Keratinocyte (primary cell): Measurements from ENCODE around the gene CFAP61. TPM values are rescaled to one million over a fixed set of nuclear protein-coding genes. Genes with fewer than 3 reads are reported as not detected.

ENCODE experiments used
- DNase-seq: peaks from one replicate; pipeline ENCODE4 v3.0.0-alpha.2; 2011; ENCODE audit warnings: low read depth, missing footprints, low spot score
- FAIRE-seq: peaks from 2 replicates; lab custom pipeline; 2011; peaks lifted over from hg19 to GRCh38; lab: Jason Lieb, UNC
- H2AFZ ChIP-seq: 2 replicates; pipeline ENCODE4 v1.6.0; 2012; ENCODE audit warnings: low read length, control low read depth, inconsistent platforms; ENCODE audit not compliant: control insufficient read depth
- H3K27ac ChIP-seq: 2 replicates; pipeline ENCODE4 v1.5.1; 2011; ENCODE audit warnings: low read length; ENCODE audit not compliant: control insufficient read depth, insufficient read depth
- H3K27me3 ChIP-seq: 3 replicates; pipeline ENCODE4 v1.6.0; 2011; ENCODE audit warnings: low read length; ENCODE audit not compliant: control insufficient read depth, insufficient read depth; ENCODE audit errors: extremely low read depth
- H3K36me3 ChIP-seq, 2 experiments: 2 replicates in 1 of 2; 3 replicates in 1 of 2; pipeline ENCODE4 v1.5.1; 2011; ENCODE audit warnings: low read length in 2 of 2, mild to moderate bottlenecking in 1 of 2; ENCODE audit not compliant: control insufficient read depth in 2 of 2, insufficient read depth in 2 of 2; ENCODE audit errors: extremely low read depth in 1 of 2
- H3K4me1 ChIP-seq: 3 replicates; pipeline ENCODE4 v1.5.1; 2011; ENCODE audit warnings: low read length; ENCODE audit not compliant: control insufficient read depth, insufficient read depth; ENCODE audit errors: extremely low read depth
- H3K4me2 ChIP-seq: 3 replicates; pipeline ENCODE4 v1.6.0; 2011; ENCODE audit warnings: low read depth, low read length; ENCODE audit not compliant: control insufficient read depth, insufficient read depth; ENCODE audit errors: extremely low read depth
- H3K4me3 ChIP-seq, 3 experiments: fragments of 200-600 bp in 1 of 3; sonication (generic) in 1 of 3; 2 replicates in 2 of 3; 3 replicates in 1 of 3; pipeline ENCODE4 v1.5.1; 2011 to 2016; ENCODE audit warnings: low read length in 3 of 3, mild to moderate bottlenecking in 3 of 3, control low read depth in 2 of 3, inconsistent platforms in 1 of 3, low read depth in 1 of 3, mixed read lengths in 1 of 3, mixed run types in 1 of 3, moderate library complexity in 1 of 3; ENCODE audit not compliant: control insufficient read depth in 2 of 3, insufficient read depth in 2 of 3; ENCODE audit errors: extremely low read depth in 1 of 3
- H3K79me2 ChIP-seq: 2 replicates; pipeline ENCODE4 v1.6.0; 2012; ENCODE audit warnings: low read length; ENCODE audit not compliant: control insufficient read depth, insufficient read depth
- H3K9ac ChIP-seq: 3 replicates; pipeline ENCODE4 v1.6.0; 2011; ENCODE audit warnings: low read length; ENCODE audit not compliant: control insufficient read depth, insufficient read depth; ENCODE audit errors: extremely low read depth
- H3K9me1 ChIP-seq: 3 replicates; pipeline ENCODE4 v1.6.0; 2011; ENCODE audit warnings: low read length; ENCODE audit not compliant: control insufficient read depth, insufficient read depth; ENCODE audit errors: extremely low read depth
- H3K9me3 ChIP-seq: 2 replicates; pipeline ENCODE4 v1.5.1; 2012; ENCODE audit warnings: low read depth, low read length; ENCODE audit not compliant: control insufficient read depth
- H4K20me1 ChIP-seq: 3 replicates; pipeline ENCODE4 v1.6.0; 2011; ENCODE audit warnings: low read length; ENCODE audit not compliant: control insufficient read depth, insufficient read depth; ENCODE audit errors: extremely low read depth
- CTCF ChIP-seq, 3 experiments: IDR thresholded peaks in 1 of 3; conservative IDR thresholded peaks in 1 of 3; optimal IDR thresholded peaks in 1 of 3; 2 replicates in 2 of 3; 3 replicates in 1 of 3; pipeline versions ENCODE3 to v1.5.1; 2011; ENCODE audit warnings: low read length in 3 of 3, mild to moderate bottlenecking in 3 of 3, moderate library complexity in 2 of 3, control low read depth in 1 of 3, inconsistent platforms in 1 of 3; ENCODE audit not compliant: insufficient read depth in 2 of 3; ENCODE audit errors: extremely low read depth in 1 of 3
- EZH2 ChIP-seq: IDR thresholded peaks from one replicate; pipeline ENCODE4 v1.6.1; 2012; ENCODE audit warnings: inconsistent platforms, mild to moderate bottlenecking, low read length, moderate library complexity
- dilution Hi-C: fragments of 300-500 bp; cut with MboI; formaldehyde crosslinking; loops from one replicate; pipeline ENCODE4 v1.7.0; 2020; ENCODE audit warnings: low sequenced_read_pairs; ENCODE audit not compliant: extremely low pct_ligation_motif_present
- polyA plus RNA-seq, 5 experiments: library from polyadenylated mRNA; depleted of rRNA in 3 of 5; stranded (reverse) in 3 of 5; stranded (forward) in 1 of 5; unstranded in 1 of 5; fragments of >200 nt; gene quantifications; 1 replicate in 1 of 5; 2 replicates in 3 of 5; 3 replicates in 1 of 5; pipeline versions ENCODE4 v1.2.1 to v1.2.3, GENCODE V29; 2011 to 2012; ENCODE audit warnings: missing spikeins in 2 of 5, low read depth in 1 of 5, low replicate concordance in 1 of 5

Gene CFAP61
- polyA plus RNA-seq, 1 donor (not counting 4 experiments of a cell fraction or from before 2014, with no cell fraction given): 0.25 TPM

GRCh38 chr20:20005342-20005741 lies 47.0 kb upstream of the CFAP61 start:
- dilution Hi-C loops: no loop called here
- peaks cover 17% of the 10 kb centered on the region for H3K4me1 ChIP-seq
- no peak for FAIRE-seq

DNA sequence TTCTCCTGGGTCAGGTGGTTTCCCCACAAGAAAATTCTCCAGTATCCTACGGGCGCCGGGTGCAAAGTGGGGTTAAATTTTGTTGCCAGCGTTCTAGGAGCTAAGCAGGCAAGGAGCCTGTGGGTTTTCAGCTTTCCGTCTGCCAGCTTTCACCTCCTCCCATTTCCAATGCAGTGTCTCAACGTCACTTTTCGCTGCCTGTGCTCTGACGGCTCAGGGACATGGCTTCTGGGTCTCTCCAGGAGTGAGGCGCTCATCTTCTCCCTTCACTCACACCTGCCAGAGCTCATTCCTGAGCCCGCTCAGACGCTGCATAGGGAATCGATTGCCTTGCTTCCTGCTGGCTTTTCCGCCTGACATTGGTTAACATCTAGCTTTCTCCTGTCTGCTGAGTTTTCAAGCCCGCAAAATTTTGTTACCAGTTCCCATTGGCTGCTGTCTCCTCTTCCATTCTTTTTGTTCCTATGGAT lies 42.5 kb upstream of the CFAP61 start:
- no peaks in the 10 kb centered on the region for H3K4me1 ChIP-seq
- dilution Hi-C loops: no loop called here

More at GRCh38 chr20:20005342-20005741, 47.0 kb upstream of the CFAP61 start:
- H2AFZ ChIP-seq: no peak overlapping the region
- no peak overlapping the region for H3K4me3 ChIP-seq
- peaks cover 16 to 18% of the 10 kb centered on the region in 2 experiments for H3K36me3 ChIP-seq
- H4K20me1 ChIP-seq: no peaks in the 10 kb centered on the region
- no peaks in the 10 kb centered on the region for H3K27me3 ChIP-seq
- no peaks in the 10 kb centered on the region for H3K9me1 ChIP-seq
- no peak overlapping the region for H3K27ac ChIP-seq
- no peak overlapping the region for H3K4me2 ChIP-seq
- no peak for TF ChIP-seq EZH2
- TF ChIP-seq CTCF (optimal IDR thresholded peaks at IDR 0.05 in 1 of 3, IDR thresholded peaks at IDR 0.05 in 1 of 3, conservative IDR thresholded peaks at IDR 0.05 in 1 of 3; ENCODE audit: extremely low read depth in 1 of 3, insufficient read depth in 2 of 3, low read length in 3 of 3): no peak
- H3K9ac ChIP-seq: no peak overlapping the region
- H3K79me2 ChIP-seq: peaks cover 7% of the 10 kb centered on the region
- no peaks in the 10 kb centered on the region for H3K9me3 ChIP-seq
- DNase-seq: no peak

More for the DNA sequence above, 42.5 kb upstream of the CFAP61 start:
- no peak for DNase-seq
- Histone ChIP-seq H3K4me3 (no peak overlapping the region), H3K9me3 (no peaks in the 10 kb centered on the region), H4K20me1 (no peaks in the 10 kb centered on the region), H3K27ac (no peak overlapping the region), H3K4me2 (no peak overlapping the region), H3K9ac (no peak overlapping the region), H3K9me1 (no peaks in the 10 kb centered on the region), H3K36me3 (no peaks in the 10 kb centered on the region), H3K27me3 (no peaks in the 10 kb centered on the region), H3K79me2 (no peaks in the 10 kb centered on the region), H2AFZ (no peak overlapping the region)
- FAIRE-seq: no peak
- TF ChIP-seq CTCF (optimal IDR thresholded peaks at IDR 0.05 in 1 of 3, IDR thresholded peaks at IDR 0.05 in 1 of 3, conservative IDR thresholded peaks at IDR 0.05 in 1 of 3; ENCODE audit: extremely low read depth in 1 of 3, insufficient read depth in 2 of 3, low read length in 3 of 3) (no peak), EZH2 (no peak)
